Pulmonary artery endothelial cell (primary cell): Measurements from ENCODE around the gene HAUS7. TPM values are rescaled to one million over a fixed set of nuclear protein-coding genes. Genes with fewer than 3 reads are reported as not detected.

ENCODE experiments used
- DNase-seq: peaks from one replicate; pipeline ENCODE4 v3.0.0-alpha.2; 2011; ENCODE audit warnings: low read depth, low spot score
- total RNA-seq: library from RNA; depleted of rRNA; stranded (reverse); fragments of >200 nt; gene quantifications from 2 replicates; pipeline ENCODE4 v1.2.3, GENCODE V29; 2014

Gene HAUS7
- total RNA-seq: 25.3 and 32.1 TPM in 2 replicates

- DNase-seq: peak; percentile 68
Measured at GRCh38 chrX:153470411-153471363, at the start of gene HAUS7. TSS of gene HAUS7 (minus strand) at chrX:153470576. CDS start at chrX:153470557, 19 bp downstream.

GRCh38 chrX:153519569-153520286 lies 49.4 kb upstream of the HAUS7 start:
- no peak for DNase-seq

- DNase-seq: no peak
Measured at GRCh38 chrX:153517946-153518834, 47.8 kb upstream of the HAUS7 start.

GRCh38 chrX:153517423-153517822 lies 47.0 kb upstream of the HAUS7 start, which contains the start of gene ATP2B3:
TSS of gene ATP2B3 (plus strand) at chrX:153517642. CDS start at chrX:153536248, 18,606 bp downstream.
- no peak for DNase-seq

- DNase-seq: no peak
Measured at GRCh38 chrX:153516073-153516472, 45.7 kb upstream of the HAUS7 start.

- no peak for DNase-seq
Measured at GRCh38 chrX:153515435-153515834, 45.1 kb upstream of the HAUS7 start.

- no peak for DNase-seq
Measured at GRCh38 chrX:153514259-153514658, 43.9 kb upstream of the HAUS7 start.

GRCh38 chrX:153513265-153513664 lies 42.9 kb upstream of the HAUS7 start:
- no peak for DNase-seq

GRCh38 chrX:153512501-153512893 lies 42.1 kb upstream of the HAUS7 start:
- DNase-seq: no peak

GRCh38 chrX:153511784-153512500 lies 41.6 kb upstream of the HAUS7 start:
- no peak for DNase-seq

GRCh38 chrX:153510383-153510782 lies 40.0 kb upstream of the HAUS7 start:
- no peak for DNase-seq

- no peak for DNase-seq
Measured at GRCh38 chrX:153509592-153509991, 39.2 kb upstream of the HAUS7 start.

GRCh38 chrX:153507484-153508178 lies 37.3 kb upstream of the HAUS7 start:
- DNase-seq: no peak

- no peak for DNase-seq
Measured at GRCh38 chrX:153505361-153505760, 35.0 kb upstream of the HAUS7 start.

GRCh38 chrX:153504445-153505016 lies 34.2 kb upstream of the HAUS7 start:
- no peak for DNase-seq

- DNase-seq: no peak
Measured at GRCh38 chrX:153502796-153503195, 32.4 kb upstream of the HAUS7 start.

GRCh38 chrX:153502131-153502530 lies 31.8 kb upstream of the HAUS7 start:
- no peak for DNase-seq

GRCh38 chrX:153501530-153501929 lies 31.2 kb upstream of the HAUS7 start:
- no peak for DNase-seq

- DNase-seq: no peak
Measured at GRCh38 chrX:153500676-153501280, 30.4 kb upstream of the HAUS7 start.
